ENCODE measurements around the gene TRMT44. TPM values are rescaled to one million over a fixed set of nuclear protein-coding genes. Genes with fewer than 3 reads are reported as not detected.
"Not testable (repeated sequence)": the region's sequence is repeated elsewhere in the genome, so short reads cannot be mapped to it uniquely, and the experiment has no call there.

The TRMT44 gene
- total RNA-seq, 4 donors from 2014 or later: 36.4 to 56.4 (median 43.9) TPM

DNA sequence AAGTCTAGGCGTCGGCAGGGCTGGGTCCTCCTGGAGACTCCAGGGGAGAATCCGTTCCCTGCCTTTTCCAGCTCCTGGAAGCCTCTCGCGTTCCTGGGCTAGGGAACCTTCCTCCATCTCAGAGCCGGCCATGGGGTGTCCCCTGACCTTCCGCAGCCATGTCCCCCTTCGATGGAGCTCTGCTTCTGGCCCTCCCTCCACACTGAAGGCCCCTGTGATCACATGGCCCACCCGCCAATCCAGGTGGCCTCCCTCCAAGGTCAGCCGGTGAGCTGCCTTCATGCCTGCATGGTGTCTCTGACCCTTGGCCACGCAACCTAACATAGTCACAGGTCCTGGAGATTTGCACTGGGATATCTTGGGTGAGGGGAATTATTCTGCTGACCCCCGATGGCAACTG, 69.6 kb downstream of the TRMT44 start:
- no peak for DNase-seq
- Histone ChIP-seq H3K4me3 (replicated peaks in 1 of 3) (no peak overlapping the region), H3K9me3 (no peaks in the 10 kb centered on the region), H3K27ac (no peak overlapping the region), H3K4me1 (peaks cover 24 to 31% of the 10 kb centered on the region in 2 donors), H3K27me3 (no peaks in the 10 kb centered on the region), H3K36me3 (no peaks in the 10 kb centered on the region)
- TF ChIP-seq, protein P1, sequence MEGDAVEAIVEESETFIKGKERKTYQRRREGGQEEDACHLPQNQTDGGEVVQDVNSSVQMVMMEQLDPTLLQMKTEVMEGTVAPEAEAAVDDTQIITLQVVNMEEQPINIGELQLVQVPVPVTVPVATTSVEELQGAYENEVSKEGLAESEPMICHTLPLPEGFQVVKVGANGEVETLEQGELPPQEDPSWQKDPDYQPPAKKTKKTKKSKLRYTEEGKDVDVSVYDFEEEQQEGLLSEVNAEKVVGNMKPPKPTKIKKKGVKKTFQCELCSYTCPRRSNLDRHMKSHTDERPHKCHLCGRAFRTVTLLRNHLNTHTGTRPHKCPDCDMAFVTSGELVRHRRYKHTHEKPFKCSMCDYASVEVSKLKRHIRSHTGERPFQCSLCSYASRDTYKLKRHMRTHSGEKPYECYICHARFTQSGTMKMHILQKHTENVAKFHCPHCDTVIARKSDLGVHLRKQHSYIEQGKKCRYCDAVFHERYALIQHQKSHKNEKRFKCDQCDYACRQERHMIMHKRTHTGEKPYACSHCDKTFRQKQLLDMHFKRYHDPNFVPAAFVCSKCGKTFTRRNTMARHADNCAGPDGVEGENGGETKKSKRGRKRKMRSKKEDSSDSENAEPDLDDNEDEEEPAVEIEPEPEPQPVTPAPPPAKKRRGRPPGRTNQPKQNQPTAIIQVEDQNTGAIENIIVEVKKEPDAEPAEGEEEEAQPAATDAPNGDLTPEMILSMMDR (IDR thresholded peaks at IDR 0.05): no peak
- no peak for TF ChIP-seq POLR2A (IDR thresholded peaks at IDR 0.05)
- intact Hi-C loops (cut with DNase I): no loop called here
- WGBS, 2 donors: 93 to 96% methylated on average over 12 of the region's 12 CpGs

DNA sequence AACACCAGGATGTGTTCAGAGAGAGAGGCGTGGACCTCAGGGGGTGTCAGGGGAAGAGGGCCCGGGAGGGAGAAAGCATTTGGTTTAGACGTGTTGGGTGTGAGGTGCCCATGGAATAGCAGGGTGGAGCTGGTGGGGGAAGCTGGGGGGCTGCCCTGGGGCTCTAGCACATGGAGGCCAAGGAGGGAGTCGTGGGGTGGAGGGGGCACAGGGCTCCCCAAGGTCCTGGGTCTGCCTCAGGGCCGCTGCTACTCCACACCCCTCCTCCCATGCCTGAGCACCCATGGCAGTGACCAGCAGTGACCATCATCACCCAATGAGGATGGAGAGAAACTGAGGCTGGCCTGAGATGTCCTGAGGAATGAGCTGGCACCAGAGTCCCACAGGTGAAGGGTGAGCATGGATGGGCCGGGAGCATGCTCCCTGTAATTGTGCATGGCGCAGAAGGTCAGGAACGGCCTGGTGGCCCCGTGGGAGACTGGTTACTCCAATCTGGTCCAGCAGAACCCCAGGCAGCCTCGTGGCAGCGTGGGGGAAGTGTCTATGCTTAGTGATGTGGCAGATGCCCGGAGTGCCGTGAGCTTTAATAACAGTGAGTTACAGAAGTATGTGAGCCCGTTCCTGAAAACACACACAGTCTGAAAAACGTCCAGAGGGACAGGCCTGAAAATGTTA, 70.2 kb downstream of the TRMT44 start:
- H3K4me3 ChIP-seq (replicated peaks in 1 of 3): no peak overlapping the region
- H3K27ac ChIP-seq: no peak overlapping the region
- 61 to 77% methylated on average over 15 of the region's 15 CpGs for WGBS, 2 donors
- peaks cover 21 to 25% of the 10 kb centered on the region in 2 donors for H3K4me1 ChIP-seq
- no peaks in the 10 kb centered on the region for H3K9me3 ChIP-seq
- DNase-seq: no peak
- H3K27me3 ChIP-seq: no peaks in the 10 kb centered on the region
- H3K36me3 ChIP-seq: no peaks in the 10 kb centered on the region
- intact Hi-C loops (cut with DNase I): no loop called here
- TF ChIP-seq POLR2A (IDR thresholded peaks at IDR 0.05): no peak
- TF ChIP-seq, protein P1 (IDR thresholded peaks at IDR 0.05): no peak

DNA sequence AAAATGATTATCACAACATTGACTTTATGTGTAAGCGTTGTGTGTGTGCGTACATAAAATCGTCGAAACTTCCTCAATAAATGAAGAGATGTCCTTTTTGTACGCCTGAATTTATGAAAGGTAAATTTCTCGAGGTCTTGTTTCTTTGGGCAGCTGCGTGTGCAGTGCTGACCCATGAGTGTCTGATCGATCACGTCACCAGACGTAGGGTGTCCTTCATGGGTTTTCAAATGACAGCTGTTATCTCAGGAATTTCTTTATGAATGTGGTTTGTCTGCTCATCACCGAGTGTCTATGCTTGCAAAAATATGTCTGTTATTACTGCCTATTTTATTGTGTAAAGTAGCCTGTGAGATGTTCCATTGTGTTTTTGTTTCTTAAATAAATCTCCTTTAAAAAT, 71.9 kb downstream of the TRMT44 start:
- Histone ChIP-seq H3K27me3 (no peaks in the 10 kb centered on the region), H3K9me3 (no peaks in the 10 kb centered on the region), H3K4me3 (replicated peaks in 1 of 3) (no peak overlapping the region), H3K4me1 (peaks cover 3 to 8% of the 10 kb centered on the region in 2 donors), H3K36me3 (no peaks in the 10 kb centered on the region), H3K27ac (no peak overlapping the region)
- WGBS, 2 donors: 93 to 98% methylated on average over 11 of the region's 11 CpGs
- intact Hi-C loops (cut with DNase I): no loop called here
- DNase-seq: no peak
- TF ChIP-seq, protein P1 (IDR thresholded peaks at IDR 0.05): no peak
- TF ChIP-seq POLR2A (IDR thresholded peaks at IDR 0.05): no peak

DNA sequence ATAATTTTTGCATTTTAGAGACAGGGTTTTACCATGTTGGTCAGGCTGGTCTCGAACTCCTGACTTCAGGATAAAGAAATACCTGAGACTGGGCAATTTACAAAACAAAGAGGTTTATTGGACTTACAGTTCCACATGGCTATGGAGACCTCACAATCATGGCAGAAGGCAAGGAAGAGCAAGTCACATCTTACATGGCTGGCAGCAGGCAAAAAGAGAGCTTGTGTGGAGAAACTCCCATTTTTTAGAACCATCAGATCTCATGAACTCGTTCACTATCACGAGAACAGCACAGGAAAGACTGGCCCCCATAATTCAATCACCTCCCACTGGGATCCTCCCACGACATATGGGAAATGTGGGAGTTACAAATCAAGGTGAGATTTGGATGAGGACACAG, 72.5 kb downstream of the TRMT44 start:
- H3K27me3 ChIP-seq; intact Hi-C loops (cut with DNase I); H3K27ac ChIP-seq; DNase-seq; H3K36me3 ChIP-seq; H3K4me1 ChIP-seq; H3K9me3 ChIP-seq; H3K4me3 ChIP-seq (replicated peaks in 1 of 3): not testable (repeated sequence)
- 67 to 91% methylated on average over 4 of the region's 4 CpGs for WGBS, 2 donors

DNA sequence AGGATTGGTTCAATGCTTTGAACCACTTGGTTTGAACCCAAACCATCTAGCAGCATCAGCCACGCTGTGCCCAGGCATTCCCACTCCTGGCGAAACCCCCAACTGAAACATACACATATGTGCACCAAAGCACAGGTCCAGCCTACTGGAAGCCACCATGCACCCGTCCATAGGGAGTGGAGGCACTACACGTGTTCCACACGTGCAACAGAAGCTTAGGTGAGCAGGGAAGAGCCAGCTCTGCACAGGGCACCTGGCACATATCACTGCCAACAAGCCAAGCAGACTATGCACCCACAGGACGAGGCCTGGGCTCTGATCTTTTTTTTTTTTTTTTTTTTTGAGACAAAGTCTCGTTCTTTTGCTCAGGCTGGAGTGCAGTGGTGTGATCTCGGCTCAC, 73.4 kb downstream of the TRMT44 start:
- no peaks in the 10 kb centered on the region for H3K27me3 ChIP-seq
- no peak overlapping the region for H3K4me3 ChIP-seq (replicated peaks in 1 of 3)
- intact Hi-C loops (cut with DNase I): no loop called here
- TF ChIP-seq, protein P1 (IDR thresholded peaks at IDR 0.05): no peak
- TF ChIP-seq POLR2A (IDR thresholded peaks at IDR 0.05): no peak
- H3K4me1 ChIP-seq: no peaks in the 10 kb centered on the region
- WGBS, 2 donors: 84 to 88% methylated on average over 6 to 8 of the region's 8 CpGs
- H3K36me3 ChIP-seq: no peaks in the 10 kb centered on the region
- H3K27ac ChIP-seq: no peak overlapping the region
- no peaks in the 10 kb centered on the region for H3K9me3 ChIP-seq
- no peak for DNase-seq

All from thyroid gland (tissue), 4 donors.